Fibroblast of skin of right biceps (primary cell): ENCODE data around the gene WWOX.
A peak's percentile ranks its signal among the peaks of the same experiment; 100 is the strongest.

Experiments used
- DNase-seq: peaks from one replicate; pipeline ENCODE4 v3.0.0-alpha.2; 2013

The WWOX gene

DNA sequence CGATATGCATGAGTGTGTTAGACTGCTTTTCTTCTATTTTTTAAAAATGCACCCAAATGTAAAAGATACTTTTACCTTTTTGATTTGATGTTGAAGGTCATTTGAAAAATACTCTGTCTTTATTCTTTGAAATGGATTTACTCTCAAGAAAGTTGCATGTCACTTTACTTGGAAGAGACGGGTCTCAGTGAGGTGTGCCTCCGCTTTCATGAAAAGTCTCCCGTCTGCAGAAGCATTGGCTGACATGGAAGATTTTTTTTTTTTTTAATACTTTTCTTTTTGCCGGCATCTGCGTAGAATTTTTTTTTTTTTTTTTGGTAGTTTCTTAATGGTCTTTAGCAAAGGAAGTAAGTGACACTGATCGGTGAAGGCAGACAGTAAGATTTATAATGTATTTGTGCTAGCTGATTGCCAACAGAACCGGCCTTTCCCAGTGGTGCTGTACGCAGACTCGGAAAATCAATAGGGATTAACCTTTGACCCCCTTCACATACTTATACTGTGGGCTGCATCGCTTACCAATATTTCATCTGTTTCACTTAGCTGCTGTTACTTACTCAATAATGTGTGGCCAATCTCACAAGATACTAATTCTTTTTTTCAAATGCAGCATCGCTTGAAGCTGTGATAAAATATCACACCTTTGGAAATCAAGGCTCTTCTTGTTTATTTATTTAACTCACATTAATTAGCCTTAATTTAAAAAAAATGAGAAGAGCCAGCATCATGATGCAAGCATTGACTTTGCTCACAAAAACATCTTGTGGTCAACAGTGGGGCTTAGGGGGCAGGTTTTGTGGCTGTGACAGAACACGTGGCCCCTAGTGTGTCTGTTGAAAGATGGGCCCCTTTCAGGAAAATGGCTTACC is 383.9 kb downstream of the WWOX start:
- no peak for DNase-seq

DNA sequence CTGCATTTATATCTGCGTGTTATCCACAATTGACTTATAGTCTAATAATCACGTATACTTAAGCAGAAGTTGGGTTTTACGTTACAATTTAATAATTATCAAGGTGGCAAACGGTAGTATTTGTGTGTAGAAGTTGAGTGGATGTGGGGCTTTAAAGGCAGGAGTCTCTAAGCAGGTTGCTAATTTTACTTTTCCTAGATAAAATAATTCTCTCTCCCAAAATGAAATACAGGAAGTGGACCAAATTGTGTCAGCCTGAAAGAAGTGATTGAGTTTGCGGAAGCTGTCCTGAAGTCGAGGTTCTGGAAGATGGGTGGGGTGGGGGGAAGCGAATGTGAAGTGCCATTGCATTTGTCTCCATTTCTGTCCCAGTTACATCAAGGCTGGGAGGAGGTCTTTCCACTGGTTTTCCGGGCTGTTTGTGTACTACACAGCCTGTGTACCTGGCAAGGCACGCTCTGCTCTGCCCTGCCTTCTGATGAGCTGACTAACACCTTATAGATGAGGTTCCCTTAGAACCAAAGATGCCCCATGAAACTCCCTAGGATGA is 385.1 kb downstream of the WWOX start:
- DNase-seq = no peak

DNA sequence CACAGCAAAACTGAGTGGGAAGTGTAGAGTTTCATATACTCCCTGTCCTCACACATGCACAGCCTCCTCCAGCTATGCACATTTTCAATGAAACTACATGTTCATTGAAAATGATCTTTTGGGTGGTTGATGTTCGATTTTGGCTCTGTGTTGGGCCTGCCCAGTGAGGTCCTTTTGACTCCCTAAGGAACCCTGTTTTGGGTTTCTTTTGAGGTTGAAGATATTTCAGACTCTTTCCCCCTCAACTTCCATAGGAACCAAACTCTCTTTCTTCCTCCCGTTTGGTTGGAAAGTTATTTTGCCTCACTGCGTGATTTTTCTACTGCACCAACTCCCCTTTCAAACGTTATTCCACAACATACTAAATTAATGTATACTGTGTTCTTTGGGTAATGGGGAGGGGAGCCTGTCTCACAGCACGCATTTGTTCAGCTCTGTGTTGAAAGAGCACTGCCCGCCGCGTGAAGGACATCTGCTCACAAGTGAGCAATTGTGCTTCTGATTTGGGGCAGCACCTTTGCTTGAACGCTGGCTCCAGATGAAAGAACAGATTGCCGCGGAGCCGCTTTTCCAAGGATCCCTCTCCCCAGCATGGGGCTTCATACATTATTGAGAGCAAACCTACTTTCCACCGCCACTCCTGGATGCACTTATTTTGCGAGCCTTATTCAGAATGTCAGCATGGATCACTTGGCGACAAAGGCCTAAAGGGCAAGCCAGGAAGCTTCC is 385.9 kb downstream of the WWOX start:
- no peak for DNase-seq

DNA sequence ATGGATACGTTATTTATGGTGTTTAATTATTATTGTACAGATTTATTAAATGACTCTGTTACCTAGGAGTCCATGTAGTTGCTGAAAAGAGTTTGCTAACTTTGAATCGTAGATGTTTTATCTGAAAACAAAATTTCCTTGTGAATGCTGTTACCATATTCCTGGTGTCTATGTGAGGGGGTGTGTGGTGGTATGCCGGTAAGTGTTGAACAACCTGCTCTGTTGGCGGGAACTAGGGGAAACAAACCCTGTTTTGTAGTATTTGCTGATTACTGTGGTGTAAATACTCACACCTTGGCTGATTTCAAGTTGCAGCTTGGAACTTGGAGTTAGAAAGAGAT is 386.4 kb downstream of the WWOX start:
- DNase-seq = no peak

DNA sequence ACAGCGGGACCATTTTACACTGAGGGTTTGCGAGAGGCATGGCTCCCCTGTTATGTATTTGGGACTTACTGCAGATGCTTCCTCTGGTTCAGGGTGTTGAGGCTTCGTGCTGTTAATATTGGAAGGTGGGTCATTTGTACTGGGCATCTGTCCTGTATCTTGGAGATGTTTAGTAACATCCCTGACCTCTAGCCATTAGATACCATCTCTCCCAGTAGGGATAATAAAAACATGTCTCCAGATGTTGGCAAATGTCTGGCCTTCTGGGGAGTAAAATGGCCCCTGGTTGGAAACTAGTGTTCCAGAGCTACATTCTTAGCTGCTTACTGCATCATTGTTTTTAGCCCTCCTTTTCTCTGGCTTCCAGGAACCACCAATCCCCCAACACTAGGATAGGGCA is 388.0 kb downstream of the WWOX start:
- no peak for DNase-seq

DNA sequence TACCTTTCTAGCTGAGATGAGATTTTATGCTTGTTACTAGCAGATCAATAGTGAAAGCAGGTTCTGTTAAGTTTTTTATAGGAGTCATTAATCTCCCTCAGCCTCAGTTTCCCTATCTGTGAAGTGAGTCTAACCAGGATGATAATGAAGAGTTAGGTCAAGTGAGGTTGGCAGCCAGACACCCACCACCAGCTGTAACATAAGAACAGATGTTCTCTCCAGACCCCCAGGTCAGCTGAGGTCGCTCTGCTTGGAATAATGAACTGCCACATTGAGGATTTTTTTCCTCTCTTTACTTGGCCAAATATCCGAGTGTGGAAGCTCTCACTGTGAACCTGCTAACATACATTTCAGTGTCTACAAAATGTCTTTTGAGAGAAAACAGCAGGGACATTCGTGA is 389.6 kb downstream of the WWOX start:
- no peak for DNase-seq

DNA sequence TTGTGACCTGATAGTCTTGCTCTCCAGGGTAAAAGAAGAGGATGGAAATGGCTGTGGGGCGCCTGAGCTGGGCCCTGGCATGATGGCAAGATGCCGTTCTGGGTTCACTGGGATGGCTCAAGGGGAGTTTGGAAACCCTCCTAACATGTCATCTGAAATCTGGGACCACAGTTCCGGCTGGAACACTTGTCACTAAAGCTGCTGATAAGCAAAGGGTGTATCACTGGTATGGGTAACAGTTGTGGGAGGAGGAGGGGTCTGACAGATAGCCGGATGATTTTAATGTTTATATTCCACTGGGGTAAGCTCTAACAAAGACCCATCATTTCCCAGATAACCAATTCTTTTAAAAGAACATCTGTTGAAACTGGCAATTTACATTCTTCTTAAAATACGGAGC is 390.2 kb downstream of the WWOX start:
- DNase-seq = no peak

DNA sequence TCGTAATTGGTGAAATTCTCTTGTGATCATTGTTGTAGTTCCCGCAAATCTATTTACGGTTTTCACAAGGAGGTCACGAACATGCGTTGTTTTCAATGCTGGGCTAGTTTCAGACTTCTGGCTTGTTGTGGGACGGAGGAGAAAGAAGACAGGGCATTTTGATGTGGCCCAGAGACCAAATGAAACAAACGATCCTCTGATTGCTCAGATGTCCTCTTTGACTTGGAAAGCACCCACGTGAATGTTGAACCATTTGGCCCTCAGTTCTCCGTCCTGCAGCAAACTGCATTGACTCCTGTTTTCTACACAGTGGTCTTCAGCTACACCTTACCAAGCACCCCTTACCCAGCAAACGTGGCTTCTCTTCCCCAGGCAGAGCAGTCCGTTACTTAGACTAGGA is 391.0 kb downstream of the WWOX start:
- no peak for DNase-seq

DNA sequence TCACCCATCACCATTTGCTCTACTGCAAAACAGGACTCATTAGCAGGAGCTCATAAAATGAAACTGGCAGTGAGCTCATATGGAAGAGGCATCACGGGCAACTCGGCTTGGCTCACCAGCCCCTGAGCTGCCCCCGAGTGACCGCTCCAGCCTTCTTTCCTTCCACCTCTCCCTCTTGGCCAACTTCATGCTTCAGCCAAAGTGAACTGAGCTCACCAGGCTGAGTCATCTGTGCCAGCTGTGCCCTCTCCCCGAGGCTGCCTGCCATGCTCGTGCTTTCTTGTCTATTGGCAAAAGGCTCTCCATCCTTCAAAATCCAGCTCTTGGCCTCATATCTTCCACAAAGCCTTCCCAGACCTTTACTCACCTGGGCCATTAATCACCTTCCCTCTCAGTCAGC is 391.4 kb downstream of the WWOX start:
- DNase-seq = no peak

DNA sequence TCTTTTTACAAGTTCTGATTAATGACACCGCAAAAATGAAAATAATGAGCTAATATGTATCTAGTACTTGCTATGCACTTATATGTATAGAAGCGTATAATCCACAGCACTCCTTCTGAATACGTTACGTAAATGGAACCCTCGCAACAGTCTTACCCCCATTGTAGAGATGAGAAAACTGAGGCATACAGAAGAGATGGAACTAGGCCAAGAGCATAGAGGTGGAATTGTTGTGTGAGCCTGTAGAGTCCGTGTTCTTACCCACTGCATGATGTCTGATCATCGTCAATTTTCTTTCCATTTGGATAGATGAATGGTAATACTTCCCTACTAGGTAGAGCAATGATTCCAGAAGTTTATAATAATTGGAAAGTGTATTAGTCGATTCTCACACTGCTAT is 394.1 kb downstream of the WWOX start:
- no peak for DNase-seq

DNA sequence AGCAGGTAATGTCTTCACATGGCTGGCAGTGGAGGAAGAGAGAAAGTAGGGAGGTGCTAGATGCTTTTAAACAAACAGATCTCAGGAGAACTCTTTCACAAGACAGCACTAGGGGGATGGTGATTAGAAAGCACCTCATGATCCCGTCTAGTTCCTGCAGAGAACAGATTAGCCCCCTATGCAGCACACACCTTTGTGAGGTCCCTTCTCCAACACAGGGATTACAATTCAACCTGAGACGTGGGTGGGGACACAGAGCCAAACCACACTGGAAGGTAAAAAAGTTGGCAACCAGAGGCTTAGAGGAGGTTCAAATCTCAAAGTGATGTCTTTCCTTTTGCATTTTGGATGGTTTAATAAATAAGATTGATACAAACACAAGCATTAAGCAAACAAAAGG is 394.7 kb downstream of the WWOX start:
- no peak for DNase-seq

DNA sequence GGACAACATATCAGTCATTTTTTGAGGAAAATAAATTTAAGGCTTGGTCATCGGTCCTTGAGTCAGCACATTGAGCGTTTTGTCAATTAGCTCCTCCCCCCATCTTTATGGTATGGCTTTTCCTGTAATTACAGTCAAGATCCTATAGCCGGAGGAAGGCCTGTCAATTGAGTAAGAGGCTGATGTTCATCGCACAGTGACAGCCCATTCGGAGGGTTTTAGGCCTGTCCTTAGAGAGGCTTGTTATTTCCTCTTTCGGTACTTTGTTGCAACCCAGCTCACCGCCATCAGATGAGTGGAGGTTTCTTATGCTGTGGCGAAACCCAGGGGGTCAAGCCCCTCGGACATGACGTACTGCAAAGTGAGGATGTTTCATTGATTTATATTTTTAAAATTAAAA is 395.2 kb downstream of the WWOX start:
- no peak for DNase-seq

DNA sequence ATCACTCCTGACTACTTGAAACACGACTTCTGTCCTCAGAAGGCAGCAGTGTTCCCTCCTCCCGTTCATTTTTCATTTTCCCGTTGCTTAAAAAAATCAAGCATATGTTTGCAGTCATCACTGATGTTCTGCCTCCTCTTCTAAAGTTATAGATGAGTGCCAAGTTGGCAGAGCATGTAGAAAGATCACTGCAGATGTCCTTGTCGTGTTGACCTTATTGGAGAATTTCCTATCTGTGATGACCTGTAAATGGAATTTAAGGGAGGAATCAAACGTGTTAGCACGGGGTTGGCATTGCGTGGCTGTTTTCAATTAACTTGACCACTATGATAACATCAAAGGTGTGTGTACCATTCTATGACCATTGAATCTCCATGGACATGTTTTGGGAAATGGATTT is 396.7 kb downstream of the WWOX start:
- no peak for DNase-seq

DNA sequence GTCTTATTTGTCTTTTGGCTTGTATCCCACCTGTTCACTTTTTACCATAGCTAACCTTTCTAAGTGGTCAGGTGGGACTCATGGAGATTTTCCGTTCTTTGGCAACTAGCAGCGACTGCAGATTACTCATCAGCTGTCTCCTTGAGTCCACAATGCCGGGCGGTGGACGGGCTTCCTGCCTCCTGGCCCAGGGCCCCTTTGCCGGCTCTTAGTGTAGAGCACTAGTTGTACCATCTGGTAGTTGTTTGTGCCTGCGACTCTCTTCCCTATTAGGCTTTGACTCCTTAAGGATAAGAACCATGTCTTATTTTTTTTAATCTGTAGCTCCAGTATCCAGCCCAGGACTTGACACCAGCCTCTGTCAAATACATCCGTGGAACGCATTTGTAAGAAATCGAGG is 399.9 kb downstream of the WWOX start:
- no peak for DNase-seq

DNA sequence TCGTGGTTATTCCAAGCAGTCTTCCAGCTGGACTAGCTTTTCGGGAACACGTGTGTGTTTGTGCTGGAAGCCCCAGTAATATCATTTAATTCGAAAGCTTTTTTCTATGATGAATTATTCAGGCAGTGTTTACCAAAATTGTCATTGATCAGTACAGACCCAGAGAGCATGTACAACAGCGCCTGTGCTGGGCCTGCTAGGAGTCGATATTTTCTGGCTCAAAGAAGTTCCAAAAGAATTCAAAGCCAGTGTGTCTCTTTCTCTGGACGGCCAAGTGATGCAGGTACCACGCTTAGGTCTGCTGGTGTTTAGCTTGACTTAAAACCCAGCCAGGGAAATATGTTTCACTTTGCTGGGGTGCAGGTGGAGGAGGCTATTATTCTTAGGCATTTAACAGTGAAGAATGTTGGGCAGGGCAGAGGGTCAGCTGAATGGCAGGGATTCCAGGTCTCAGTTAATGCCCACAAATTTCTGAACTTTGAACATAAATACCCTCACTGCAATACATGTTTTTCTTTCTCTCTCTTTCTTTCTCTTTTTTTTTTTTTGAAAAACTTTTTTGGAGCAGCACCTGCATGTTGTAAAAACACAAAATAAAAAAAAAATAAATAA is 401.3 kb downstream of the WWOX start:
- DNase-seq = no peak

DNA sequence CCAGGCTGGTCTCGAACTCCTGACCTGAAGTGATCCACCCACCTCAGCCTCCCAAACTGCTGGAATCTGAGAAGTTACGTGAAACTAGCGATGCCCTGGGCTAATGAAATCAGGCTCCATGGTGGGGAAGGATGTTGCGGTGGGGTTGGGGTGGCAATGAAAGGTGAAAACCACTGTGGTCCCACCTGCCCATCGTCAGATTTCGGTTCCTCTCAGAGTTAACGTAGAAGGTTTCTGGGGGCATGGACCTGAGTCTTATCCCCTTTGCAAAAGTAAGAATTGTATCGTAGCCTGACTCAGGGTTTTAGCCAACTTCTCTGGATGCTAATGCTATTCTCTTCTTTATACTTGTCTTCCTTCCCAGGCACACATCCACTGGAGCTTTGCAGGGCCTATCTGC is 402.3 kb downstream of the WWOX start:
- no peak for DNase-seq

DNA sequence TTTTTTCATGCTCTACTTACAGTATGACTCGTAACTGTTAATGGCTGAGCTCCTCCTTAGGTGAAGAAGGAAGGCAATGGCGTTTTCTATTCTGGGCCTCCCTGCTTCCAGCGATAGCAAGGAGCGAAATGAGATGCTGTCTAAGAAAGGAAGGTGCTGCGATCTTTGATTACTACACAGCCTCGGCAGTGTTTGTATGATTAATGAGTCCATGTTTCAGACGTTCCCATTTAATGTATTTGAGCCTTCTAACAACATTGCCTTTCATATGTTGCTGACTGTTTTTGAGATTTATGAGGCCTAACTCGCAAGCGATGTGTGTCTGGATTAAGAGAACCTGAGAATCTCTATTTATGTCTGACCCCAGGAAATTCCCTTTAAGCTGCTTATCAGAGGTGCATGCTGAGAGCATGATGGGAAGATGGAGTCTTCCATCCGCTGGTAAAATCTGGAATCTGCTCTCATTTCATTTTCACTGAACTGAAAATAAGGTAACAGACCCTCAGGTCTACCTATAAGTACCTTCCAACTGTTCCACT is 403.4 kb downstream of the WWOX start:
- DNase-seq = no peak

DNA sequence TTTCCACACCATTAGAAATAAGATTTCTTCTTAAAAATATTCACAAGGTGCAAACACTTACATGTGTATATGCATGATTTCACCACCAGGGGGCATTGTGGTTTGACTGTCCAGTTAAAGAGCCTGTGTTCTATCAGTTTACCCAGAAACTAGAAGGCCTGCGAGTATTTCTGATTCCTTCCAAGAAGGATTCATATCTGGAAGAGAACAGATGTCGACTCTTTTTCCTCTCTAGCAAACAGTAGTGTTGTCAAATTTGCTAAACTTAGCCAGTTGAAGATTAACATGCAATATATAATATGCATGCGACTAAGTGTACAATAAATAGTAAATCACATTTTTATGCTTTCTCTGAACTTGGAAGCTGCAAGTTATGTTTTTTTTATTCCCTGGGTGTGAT is 404.1 kb downstream of the WWOX start:
- DNase-seq = peak; percentile 50

DNA sequence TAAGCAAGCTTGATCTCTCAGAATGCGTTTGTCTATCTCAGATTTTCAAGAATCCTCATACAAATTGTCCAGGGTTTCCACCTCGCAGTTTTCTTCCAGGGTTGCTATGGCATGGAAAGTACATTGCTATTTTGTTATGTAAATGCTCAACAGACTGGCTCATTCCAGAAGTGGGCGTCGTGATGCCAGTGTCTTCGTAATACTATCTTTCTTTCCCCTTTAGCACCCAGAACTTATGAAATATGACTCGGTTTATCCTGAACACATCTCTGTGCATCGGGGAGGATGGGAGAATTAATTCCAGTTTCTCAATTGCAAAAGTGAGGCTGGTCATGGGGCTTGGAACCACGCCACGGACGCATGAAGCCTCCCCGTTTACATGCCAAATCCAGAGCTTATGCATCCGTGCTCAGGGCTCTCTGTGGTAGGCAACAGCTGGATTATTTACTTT is 405.0 kb downstream of the WWOX start:
- DNase-seq = no peak

DNA sequence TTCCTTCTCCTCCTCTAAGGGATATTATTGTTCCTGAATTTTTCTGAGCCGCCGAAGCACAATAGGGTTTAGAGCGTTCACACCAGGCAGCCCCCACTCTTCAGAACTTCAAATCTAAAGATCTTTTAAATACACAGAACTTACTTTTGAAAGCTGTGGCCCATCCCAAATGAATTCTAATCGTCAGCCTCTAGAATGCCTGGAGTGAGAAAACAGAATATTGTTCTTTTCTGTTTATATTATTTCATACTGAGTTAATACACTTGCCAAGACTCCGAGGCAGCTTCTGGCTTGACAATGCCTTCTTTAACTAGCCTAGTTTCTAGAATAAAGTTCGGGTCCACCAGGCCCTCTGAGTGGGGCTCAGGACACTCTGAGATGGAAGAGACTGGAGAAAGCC is 405.6 kb downstream of the WWOX start:
- DNase-seq = no peak

DNA sequence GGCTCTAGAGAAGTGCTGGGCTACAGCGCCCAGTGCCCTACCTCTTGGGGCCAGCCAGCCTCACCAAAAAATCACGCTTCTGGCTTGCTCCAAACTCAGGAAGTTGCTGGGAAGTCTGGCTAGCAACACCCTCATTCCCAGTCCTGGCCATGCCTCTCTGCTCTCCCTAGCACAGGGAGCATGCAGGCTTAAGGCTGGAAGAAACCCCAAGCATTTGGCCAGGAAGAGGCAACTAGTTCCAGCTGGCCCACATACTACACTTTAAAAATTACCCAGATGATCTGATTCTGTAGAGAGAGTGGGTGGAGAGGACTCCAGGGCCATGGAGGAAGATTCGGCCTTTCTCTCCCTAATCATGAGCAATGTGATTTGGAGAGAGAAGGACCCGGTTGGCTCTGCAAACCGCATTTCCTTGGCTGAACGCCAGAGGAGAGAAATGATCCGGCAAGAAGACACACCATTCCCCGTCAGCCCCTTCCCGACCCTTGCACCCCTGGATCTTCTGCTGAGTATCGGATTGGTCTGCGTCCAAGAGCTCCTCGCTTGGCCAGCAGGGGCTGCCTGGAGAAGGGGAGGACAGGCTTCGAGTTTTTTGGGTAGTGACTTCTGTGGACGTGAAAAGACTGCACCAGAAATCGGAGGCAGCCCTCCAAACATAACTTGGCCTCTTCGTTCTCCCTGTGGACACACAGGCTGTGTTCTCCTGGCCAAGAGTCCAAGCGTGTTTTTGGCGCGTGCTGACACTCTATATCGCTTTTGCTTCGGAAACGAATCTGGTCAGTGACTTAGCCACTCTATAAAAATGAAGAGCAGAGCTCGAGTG is 406.3 kb downstream of the WWOX start:
- peak; percentile 35 for DNase-seq

DNA sequence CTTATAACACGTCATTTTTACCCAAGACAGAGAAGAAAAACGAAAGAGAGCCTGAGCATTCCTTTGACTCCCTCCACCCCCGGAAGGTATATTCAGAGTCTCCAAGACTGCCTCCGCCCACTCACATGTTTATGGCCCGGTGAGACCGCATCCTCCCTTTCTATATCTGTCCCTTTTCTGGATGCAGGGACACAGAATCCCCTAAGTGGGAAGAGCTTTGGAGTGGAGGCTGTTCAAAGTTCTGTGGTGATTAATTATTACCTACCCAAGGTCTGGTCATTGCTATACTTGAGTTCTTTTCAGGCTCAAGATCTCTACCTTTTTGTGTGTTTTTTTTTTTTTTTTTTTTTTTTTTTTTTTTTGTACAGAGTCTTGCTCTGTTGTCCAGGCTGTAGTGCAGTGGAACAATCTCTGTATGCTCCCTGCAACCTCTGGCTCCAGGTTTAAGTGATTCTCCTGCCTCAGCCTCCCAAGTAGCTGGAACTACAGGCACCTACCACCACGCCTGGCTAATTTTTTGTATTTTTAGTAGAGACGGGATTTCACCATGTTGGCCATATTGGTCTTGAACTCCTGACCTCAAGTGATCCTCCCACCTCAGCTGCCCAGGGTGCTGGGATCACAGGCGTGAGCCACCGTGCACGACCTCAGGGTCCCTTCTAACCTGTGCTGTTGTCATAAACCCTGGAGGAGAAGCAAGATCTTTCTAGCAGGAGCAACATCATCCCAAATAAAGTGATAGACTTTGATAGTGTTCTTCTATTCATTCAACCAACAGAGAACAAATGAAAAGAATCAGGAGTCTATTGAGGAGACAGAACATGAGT is 407.1 kb downstream of the WWOX start:
- peak; percentile 14 for DNase-seq
